H9 (cell line): ENCODE data around the gene SNRNP40. TPM values are rescaled to one million over a fixed set of nuclear protein-coding genes. Genes with fewer than 3 reads are reported as not detected.

Experiments
- DNase-seq: peaks from one replicate; pipeline ENCODE4 v3.0.0-alpha.2; 2017
- H2AFZ ChIP-seq: one replicate; pipeline ENCODE4 v1.6.1; 2013; ENCODE audit warnings: mild to moderate bottlenecking, low read length, control low read depth, moderate library complexity
- H2AK5ac ChIP-seq: 2 replicates; pipeline ENCODE4 v1.6.1; 2013; ENCODE audit warnings: low read length, control low read depth, mixed read lengths; ENCODE audit not compliant: insufficient read length
- H2BK120ac ChIP-seq: one replicate; pipeline ENCODE4 v1.6.1; 2013; ENCODE audit warnings: low read depth, mild to moderate bottlenecking, low read length, control low read depth, inconsistent platforms; ENCODE audit not compliant: poor library complexity, severe bottlenecking
- H2BK12ac ChIP-seq: 2 replicates; pipeline ENCODE4 v1.6.1; 2013; ENCODE audit warnings: low read length, control low read depth, mixed read lengths, low read depth; ENCODE audit not compliant: insufficient read length
- H2BK15ac ChIP-seq: 2 replicates; pipeline ENCODE4 v1.6.1; 2013; ENCODE audit warnings: low read depth, low read length, control low read depth
- H2BK20ac ChIP-seq: one replicate; pipeline ENCODE4 v1.6.1; 2013; ENCODE audit warnings: low read depth, mild to moderate bottlenecking, low read length, control low read depth, inconsistent platforms; ENCODE audit not compliant: poor library complexity, severe bottlenecking
- H2BK5ac ChIP-seq: 2 replicates; pipeline ENCODE4 v1.6.1; 2013; ENCODE audit warnings: low read length, control low read depth, mixed read lengths; ENCODE audit not compliant: insufficient read length
- H3K14ac ChIP-seq: 2 replicates; pipeline ENCODE4 v1.6.1; 2013; ENCODE audit warnings: low read length, control low read depth; ENCODE audit not compliant: insufficient read depth
- H3K18ac ChIP-seq: 2 replicates; pipeline ENCODE4 v1.6.1; 2013; ENCODE audit warnings: low read depth, mild to moderate bottlenecking, mixed read lengths, low read length, control low read depth; ENCODE audit not compliant: insufficient read length
- H3K23ac ChIP-seq: 2 replicates; pipeline ENCODE4 v1.6.1; 2013; ENCODE audit warnings: low read length, control low read depth, mixed read lengths, low read depth; ENCODE audit not compliant: insufficient read length
- H3K23me2 ChIP-seq: 2 replicates; pipeline ENCODE4 v1.6.1; 2013; ENCODE audit warnings: low read depth, mild to moderate bottlenecking, mixed read lengths, low read length, control low read depth; ENCODE audit not compliant: insufficient read length, poor library complexity, severe bottlenecking
- H3K27ac ChIP-seq: 2 replicates; pipeline ENCODE4 v1.5.1; 2013; ENCODE audit warnings: low read length, control low read depth, mixed read lengths, low read depth; ENCODE audit not compliant: insufficient read length
- H3K27me3 ChIP-seq: 2 replicates; pipeline ENCODE4 v1.6.1; 2013; ENCODE audit warnings: low read length, control low read depth, inconsistent platforms; ENCODE audit not compliant: insufficient read depth
- H3K4ac ChIP-seq: 2 replicates; pipeline ENCODE4 v1.6.1; 2013; ENCODE audit warnings: low read depth, mild to moderate bottlenecking, control low read depth, inconsistent platforms, low read length, moderate library complexity
- H3K4me1 ChIP-seq: 2 replicates; pipeline ENCODE4 v1.6.1; 2013; ENCODE audit warnings: low read length, control low read depth, inconsistent platforms; ENCODE audit not compliant: insufficient read depth
- H3K4me2 ChIP-seq: 2 replicates; pipeline ENCODE4 v1.6.1; 2013; ENCODE audit warnings: low read length, control low read depth, mixed read lengths; ENCODE audit not compliant: insufficient read length, insufficient read depth
- H3K56ac ChIP-seq: 2 replicates; pipeline ENCODE4 v1.6.1; 2013; ENCODE audit warnings: low read depth, mild to moderate bottlenecking, mixed read lengths, low read length, control low read depth; ENCODE audit not compliant: insufficient read length
- H3K79me1 ChIP-seq: 2 replicates; pipeline ENCODE4 v1.6.1; 2013; ENCODE audit warnings: low read depth, mild to moderate bottlenecking, moderate library complexity, low read length, control low read depth, inconsistent platforms; ENCODE audit not compliant: insufficient read depth, poor library complexity, severe bottlenecking
- H3K79me2 ChIP-seq: 2 replicates; pipeline ENCODE4 v1.6.1; 2013; ENCODE audit warnings: low read length, control low read depth, inconsistent platforms; ENCODE audit not compliant: insufficient read depth
- H3K9ac ChIP-seq: 2 replicates; pipeline ENCODE4 v1.6.1; 2013; ENCODE audit warnings: low read length, control low read depth, mixed read lengths; ENCODE audit not compliant: insufficient read length; ENCODE audit errors: extremely low read depth
- H3K9me3 ChIP-seq: one replicate; pipeline ENCODE4 v1.6.1; 2013; ENCODE audit warnings: low read depth, low read length, inconsistent platforms; ENCODE audit not compliant: control insufficient read depth
- H3T11ph ChIP-seq: one replicate; pipeline ENCODE4 v1.6.1; 2013; ENCODE audit warnings: mild to moderate bottlenecking, low read length, control low read depth, inconsistent platforms
- H4K20me1 ChIP-seq: one replicate; pipeline ENCODE4 v1.6.1; 2013; ENCODE audit not compliant: control insufficient read depth, insufficient read length, insufficient read depth
- H4K5ac ChIP-seq: 2 replicates; pipeline ENCODE4 v1.6.1; 2013; ENCODE audit warnings: low read depth, mild to moderate bottlenecking, mixed read lengths, low read length, control low read depth; ENCODE audit not compliant: insufficient read length
- H4K8ac ChIP-seq: replicated peaks from 2 replicates; pipeline ENCODE4 v1.6.1; 2013; ENCODE audit warnings: low read length, control low read depth, mixed read lengths, low read depth; ENCODE audit not compliant: insufficient read length
- H4K91ac ChIP-seq: 2 replicates; pipeline ENCODE4 v1.6.1; 2013; ENCODE audit warnings: low read depth, mild to moderate bottlenecking, moderate library complexity, mixed read lengths, low read length, control low read depth; ENCODE audit not compliant: insufficient read length
- H3K27ac Mint-ChIP-seq, 3 experiments: 2 replicates in 2 of 3; 3 replicates in 1 of 3; pipeline ENCODE4 v1.8.0; 2020 to 2021; ENCODE audit warnings: mixed read lengths in 3 of 3, mild to moderate bottlenecking in 1 of 3, moderate library complexity in 1 of 3
- H3K27me3 Mint-ChIP-seq: 2 replicates; pipeline ENCODE4 v1.8.0; 2021; ENCODE audit warnings: low read depth, mild to moderate bottlenecking, moderate library complexity, mixed read lengths
- H3K36me3 Mint-ChIP-seq, 3 experiments: 2 replicates in 2 of 3; 3 replicates in 1 of 3; pipeline ENCODE4 v1.8.0; 2020 to 2021; ENCODE audit warnings: low read depth in 3 of 3, mixed read lengths in 3 of 3; ENCODE audit not compliant: insufficient read depth in 1 of 3
- H3K4me1 Mint-ChIP-seq, 2 experiments: 2 replicates each; pipeline ENCODE4 v1.8.0; 2020; ENCODE audit warnings: mixed read lengths in 2 of 2
- H3K4me3 Mint-ChIP-seq, 2 experiments: 2 replicates in 1 of 2; 3 replicates in 1 of 2; pipeline ENCODE4 v1.8.0; 2020 to 2021; ENCODE audit warnings: mild to moderate bottlenecking in 2 of 2, mixed read lengths in 2 of 2, moderate library complexity in 1 of 2
- H3K9me3 Mint-ChIP-seq, 2 experiments: 2 replicates in 1 of 2; 3 replicates in 1 of 2; pipeline ENCODE4 v1.8.0; 2020; ENCODE audit warnings: mild to moderate bottlenecking in 2 of 2, mixed read lengths in 2 of 2, moderate library complexity in 1 of 2
- CTCF ChIP-seq: fragments of 200-600 bp; sonication (generic); conservative IDR thresholded peaks from 3 replicates; pipeline ENCODE4 v1.8.0; 2021; ENCODE audit warnings: antibody characterized with exemption, mild to moderate bottlenecking
- WGBS: extraction: QIAGEN DNeasy Blood & Tissue Kit; methylation state at CpG from one replicate; pipeline ENCODE4 v1.1.7; 2013; ENCODE audit warnings: missing lambda C conversion rate, low lambda C conversion rate, mixed read lengths; ENCODE audit not compliant: insufficient read length; ENCODE audit errors: extremely low coverage; 5-methylcytosine and 5-hydroxymethylcytosine counted together
- total RNA-seq: library from RNA; stranded (reverse); gene quantifications from 2 replicates; pipeline ENCODE4 v1.2.1, GENCODE V29; 2021

SNRNP40 gene
- total RNA-seq, 1 experiment from 2014 or later = 132 TPM

- no peaks in the 10 kb centered on the region for H3K9me3 Mint-ChIP-seq
- Histone ChIP-seq H4K8ac (no peak overlapping the region), H4K20me1 (no peaks in the 10 kb centered on the region), H3K79me1 (no peaks in the 10 kb centered on the region), H3K27me3 (no peaks in the 10 kb centered on the region), H3K56ac (no peak overlapping the region), H3K23me2 (no peaks in the 10 kb centered on the region), H3K4me2 (no peak overlapping the region), H2BK15ac (no peak overlapping the region), H4K5ac (no peak overlapping the region), H4K91ac (no peak overlapping the region), H3K79me2 (no peaks in the 10 kb centered on the region; the same call in 1 of the 2 replicates), H3K27ac (no peak overlapping the region), H3K4me1 (no peaks in the 10 kb centered on the region; the same call in 1 of the 2 replicates), H2AK5ac (no peak overlapping the region), H2BK120ac (no peak overlapping the region), H3K9me3 (no peaks in the 10 kb centered on the region), H3K23ac (no peak overlapping the region), H2AFZ (no peak overlapping the region), H3K9ac (no peak overlapping the region), H3K14ac (no peak overlapping the region; the same call in 1 of the 2 replicates), H2BK12ac (no peak overlapping the region), H3K4ac (no peak overlapping the region), H3T11ph (no peak overlapping the region), H2BK5ac (no peak overlapping the region), H3K18ac (no peak overlapping the region), H2BK20ac (no peak overlapping the region)
- WGBS = no CpG with 5 or more reads among the region's 3 CpGs
- DNase-seq = no peak
- no peaks in the 10 kb centered on the region for H3K27me3 Mint-ChIP-seq
- H3K36me3 Mint-ChIP-seq = no peaks in the 10 kb centered on the region
- H3K27ac Mint-ChIP-seq = no peak overlapping the region; a peak in 1 of 7 replicates
- no peak for TF ChIP-seq CTCF
- peaks cover 13 to 16% of the 10 kb centered on the region in 2 experiments for H3K4me1 Mint-ChIP-seq
- H3K4me3 Mint-ChIP-seq = no peak overlapping the region
Observed at GRCh38 chr1:31222176-31222575, 74.4 kb downstream of the SNRNP40 start.
